ENCODE measurements around the gene SLC52A3.

DNA sequence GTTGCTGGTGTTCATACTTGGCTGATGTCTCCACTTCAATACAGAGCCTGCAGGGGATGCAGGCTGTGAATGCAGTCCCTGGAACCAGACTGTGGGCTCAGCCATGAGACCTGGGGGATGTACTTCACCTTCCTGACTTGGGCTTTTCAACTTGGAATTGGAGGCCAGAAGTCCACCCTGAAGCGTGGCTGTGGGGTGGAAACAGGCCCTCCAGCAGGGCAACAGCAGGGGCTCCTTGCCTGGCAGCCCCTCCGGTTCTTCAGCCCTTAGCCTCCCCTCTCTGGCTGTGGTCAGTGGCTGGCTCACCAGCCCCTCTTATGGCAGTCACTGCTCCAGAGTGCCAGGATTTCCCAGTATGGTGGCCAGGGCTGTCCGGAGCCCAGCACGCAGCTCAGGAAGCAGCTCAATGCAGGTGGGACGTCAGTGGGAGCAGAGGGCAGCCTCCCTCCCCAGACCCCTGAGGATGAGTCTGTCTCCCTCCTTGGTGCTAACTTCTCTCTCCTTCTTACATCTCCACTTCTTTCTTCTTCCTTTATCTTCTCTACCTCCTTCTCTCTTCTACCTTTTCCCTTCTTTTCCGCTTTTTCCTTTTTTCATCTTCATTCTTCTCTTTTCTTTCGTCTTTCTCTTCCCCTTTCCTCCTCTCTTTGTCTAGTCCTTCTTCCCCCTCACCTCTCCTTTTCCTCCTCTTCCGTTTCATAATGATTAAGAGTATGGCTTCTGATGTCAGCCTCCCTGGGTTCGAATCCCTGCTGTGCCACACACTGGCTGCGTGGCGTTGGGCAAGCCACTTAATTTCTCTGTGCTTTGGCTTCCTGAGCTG, 45.3 kb downstream of the SLC52A3 start:
- TF ChIP-seq, protein P1, sequence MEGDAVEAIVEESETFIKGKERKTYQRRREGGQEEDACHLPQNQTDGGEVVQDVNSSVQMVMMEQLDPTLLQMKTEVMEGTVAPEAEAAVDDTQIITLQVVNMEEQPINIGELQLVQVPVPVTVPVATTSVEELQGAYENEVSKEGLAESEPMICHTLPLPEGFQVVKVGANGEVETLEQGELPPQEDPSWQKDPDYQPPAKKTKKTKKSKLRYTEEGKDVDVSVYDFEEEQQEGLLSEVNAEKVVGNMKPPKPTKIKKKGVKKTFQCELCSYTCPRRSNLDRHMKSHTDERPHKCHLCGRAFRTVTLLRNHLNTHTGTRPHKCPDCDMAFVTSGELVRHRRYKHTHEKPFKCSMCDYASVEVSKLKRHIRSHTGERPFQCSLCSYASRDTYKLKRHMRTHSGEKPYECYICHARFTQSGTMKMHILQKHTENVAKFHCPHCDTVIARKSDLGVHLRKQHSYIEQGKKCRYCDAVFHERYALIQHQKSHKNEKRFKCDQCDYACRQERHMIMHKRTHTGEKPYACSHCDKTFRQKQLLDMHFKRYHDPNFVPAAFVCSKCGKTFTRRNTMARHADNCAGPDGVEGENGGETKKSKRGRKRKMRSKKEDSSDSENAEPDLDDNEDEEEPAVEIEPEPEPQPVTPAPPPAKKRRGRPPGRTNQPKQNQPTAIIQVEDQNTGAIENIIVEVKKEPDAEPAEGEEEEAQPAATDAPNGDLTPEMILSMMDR (optimal IDR thresholded peaks at IDR 0.05 in 1 of 3, IDR thresholded peaks at IDR 0.05 in 1 of 3, conservative IDR thresholded peaks at IDR 0.05 in 1 of 3; ENCODE audit: extremely low read depth in 1 of 3, insufficient read depth in 2 of 3, low read length in 3 of 3) = no peak
- TF ChIP-seq EZH2 (IDR thresholded peaks at IDR 0.05; ENCODE audit: low read length) = no peak
